HG03571 (cell line): ENCODE results near the gene CDC42EP4.

Experiments used
- ATAC-seq: cut with Tn5 transposase; IDR thresholded peaks from one replicate; pipeline ENCODE4 v1.9.1; 2021; ENCODE audit not compliant: unreplicated experiment

The CDC42EP4 gene, protein sequence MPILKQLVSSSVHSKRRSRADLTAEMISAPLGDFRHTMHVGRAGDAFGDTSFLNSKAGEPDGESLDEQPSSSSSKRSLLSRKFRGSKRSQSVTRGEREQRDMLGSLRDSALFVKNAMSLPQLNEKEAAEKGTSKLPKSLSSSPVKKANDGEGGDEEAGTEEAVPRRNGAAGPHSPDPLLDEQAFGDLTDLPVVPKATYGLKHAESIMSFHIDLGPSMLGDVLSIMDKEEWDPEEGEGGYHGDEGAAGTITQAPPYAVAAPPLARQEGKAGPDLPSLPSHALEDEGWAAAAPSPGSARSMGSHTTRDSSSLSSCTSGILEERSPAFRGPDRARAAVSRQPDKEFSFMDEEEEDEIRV

GRCh38 chr17:73311781-73312641, at the start of gene CDC42EP4:
Gene CDC42EP4 (minus strand): TSS chr17:73312001. CDS start chr17:73286500, 25,501 bp downstream.
- peak; percentile 83 for ATAC-seq

GRCh38 chr17:73360961-73361761, 49.4 kb upstream of the CDC42EP4 start:
- ATAC-seq, result no peak

- ATAC-seq, result no peak
Observed at GRCh38 chr17:73359987-73360410, 48.2 kb upstream of the CDC42EP4 start.

DNA sequence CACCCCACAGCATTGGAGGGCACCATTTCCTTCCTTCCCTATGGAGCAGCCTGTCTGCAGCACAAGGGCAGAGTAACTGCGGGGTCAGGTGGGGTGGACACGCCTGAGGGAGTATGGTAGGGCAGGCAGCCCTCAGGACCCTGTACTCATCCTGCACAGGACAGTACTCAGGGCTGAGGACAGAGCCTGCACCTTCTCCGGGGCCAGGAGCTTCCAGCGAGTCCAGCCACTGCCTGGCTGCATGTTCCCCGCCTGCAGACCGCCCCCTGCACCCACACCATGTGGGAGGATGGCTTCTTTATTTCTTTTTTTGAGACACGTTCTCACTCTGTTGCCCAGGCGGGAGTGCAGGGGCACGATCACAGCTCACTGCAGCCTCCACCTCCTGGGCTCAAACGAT, 47.6 kb upstream of the CDC42EP4 start:
- ATAC-seq, result no peak

DNA sequence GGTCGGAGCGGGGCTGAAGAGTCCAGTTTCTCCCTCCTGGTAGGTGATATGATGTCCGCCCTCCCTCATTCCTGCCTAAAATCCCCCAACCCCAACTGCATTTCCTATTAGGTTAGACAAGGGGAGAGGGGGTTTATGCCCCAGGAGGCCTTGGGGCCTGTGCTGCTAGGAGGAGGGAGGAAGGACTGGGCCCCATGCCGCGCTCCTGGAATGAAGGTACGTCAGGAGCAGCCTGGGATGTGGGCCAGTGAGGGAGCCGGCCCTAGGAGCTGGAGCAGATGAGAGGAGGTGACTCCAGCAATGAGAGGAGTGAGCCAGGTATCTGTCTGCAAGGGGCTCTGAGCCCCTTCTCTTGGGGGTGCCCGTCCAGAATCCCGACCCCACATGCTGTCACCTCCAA, 46.9 kb upstream of the CDC42EP4 start:
- no peak for ATAC-seq

DNA sequence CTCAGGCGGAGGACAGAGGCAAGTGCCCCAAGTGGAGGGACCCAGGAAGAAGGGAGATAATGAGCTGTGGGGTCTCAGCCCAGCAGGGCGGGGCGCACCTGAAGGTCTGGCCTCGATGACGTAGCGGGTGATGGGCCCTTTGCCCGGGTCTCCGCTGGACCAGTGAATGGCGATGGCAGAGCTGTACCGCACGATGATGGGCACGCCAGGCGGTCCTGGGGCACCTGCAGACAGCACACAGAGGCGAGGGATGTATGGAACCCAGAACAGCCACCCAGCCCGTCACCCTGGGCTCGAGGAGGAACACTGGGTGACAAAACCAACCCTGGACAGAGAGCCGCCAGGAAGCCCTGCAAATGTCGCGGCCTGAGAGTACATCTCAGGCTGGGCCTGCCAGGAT, 46.2 kb upstream of the CDC42EP4 start:
- ATAC-seq, result no peak

GRCh38 chr17:73357318-73357717, 45.5 kb upstream of the CDC42EP4 start:
- ATAC-seq, result no peak

DNA sequence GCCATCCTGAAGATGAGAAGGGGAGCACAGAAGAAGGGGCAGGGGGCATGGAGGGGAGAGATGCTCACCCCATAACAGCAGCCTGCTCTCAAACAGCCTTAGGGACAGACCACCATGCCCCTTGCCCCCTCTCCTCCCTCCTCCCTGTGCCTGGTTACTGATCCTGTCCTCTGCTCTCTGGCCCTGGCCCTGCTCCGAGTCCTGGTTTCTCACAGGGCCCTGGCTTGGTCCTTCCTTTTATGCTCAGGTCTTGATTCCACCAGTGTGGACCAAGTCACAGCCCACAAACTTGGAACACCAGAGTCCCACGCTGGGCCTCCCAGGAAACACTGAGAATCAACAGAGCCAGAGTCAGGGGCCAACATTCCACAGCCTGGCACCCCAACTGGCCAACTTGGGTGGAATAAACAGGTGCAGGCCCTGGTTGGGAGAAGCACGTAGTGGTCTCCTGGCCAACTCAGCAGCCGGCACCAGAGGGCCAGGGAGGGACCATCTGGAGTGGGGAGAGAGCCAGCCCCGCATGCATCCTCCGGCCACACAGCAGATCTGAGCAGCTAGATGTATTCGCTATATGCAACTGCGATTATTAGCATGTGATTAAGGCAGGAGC, 44.9 kb upstream of the CDC42EP4 start:
- no peak for ATAC-seq

GRCh38 chr17:73354423-73355284, 42.9 kb upstream of the CDC42EP4 start:
- no peak for ATAC-seq

- ATAC-seq, result no peak
Observed at GRCh38 chr17:73352261-73352660, 40.5 kb upstream of the CDC42EP4 start.

- ATAC-seq, result no peak
Observed at GRCh38 chr17:73351764-73352163, 40.0 kb upstream of the CDC42EP4 start.

DNA sequence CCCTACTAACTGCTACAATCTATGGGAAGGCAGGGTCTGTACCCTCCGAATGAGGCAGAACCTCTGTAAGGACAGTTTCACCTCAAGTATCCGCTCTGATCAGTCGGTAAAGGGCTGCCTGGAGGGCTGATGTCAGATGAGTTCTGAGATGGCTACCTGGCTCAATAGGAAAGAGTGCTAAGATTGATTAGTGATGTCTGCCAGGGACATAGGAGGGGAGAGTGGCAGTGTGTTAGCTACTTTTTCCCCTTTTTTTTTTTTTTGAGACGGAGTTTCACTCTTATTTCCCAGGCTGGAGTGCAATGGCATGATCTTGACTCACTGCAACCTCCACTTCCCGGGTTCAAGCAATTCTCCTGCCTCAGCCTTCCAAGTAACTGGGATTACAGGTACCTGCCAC, 39.1 kb upstream of the CDC42EP4 start:
- ATAC-seq, result no peak

DNA sequence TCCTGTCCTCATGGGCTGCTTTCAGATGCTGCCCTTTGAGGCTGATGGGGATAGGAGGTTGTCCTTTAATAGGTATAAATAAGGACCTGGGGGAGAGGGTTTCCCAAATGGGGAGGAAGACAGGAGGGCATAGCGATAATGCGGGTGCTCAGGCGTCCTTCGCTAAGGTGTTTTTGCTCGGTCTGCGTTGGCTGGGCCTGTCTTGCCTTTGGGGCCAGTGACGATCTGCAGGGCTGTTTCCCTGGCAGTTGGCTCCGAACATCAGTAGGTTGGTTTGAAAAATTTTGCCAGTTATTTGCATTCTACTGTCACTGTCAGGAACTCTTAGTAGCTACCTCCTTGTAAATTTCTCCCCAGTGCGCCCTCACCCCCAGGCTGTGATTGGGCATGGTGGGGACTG, 37.8 kb upstream of the CDC42EP4 start:
- no peak for ATAC-seq

- ATAC-seq, result no peak
Observed at GRCh38 chr17:73349138-73349537, 37.3 kb upstream of the CDC42EP4 start.

DNA sequence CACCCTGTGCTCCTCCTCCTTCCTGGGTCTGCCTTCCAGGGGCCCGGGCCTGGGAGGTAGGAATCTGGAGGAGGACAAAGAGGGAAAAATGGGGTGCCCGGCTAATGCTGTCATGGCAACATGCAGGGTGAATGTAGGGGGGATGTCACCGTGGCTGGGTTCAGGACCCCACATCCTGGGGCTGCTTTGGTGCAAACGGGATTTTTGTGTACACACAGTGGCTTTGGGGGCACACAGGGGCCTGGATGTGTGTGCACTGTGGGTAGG, 37.0 kb upstream of the CDC42EP4 start:
- ATAC-seq, result no peak

GRCh38 chr17:73348018-73348828, 36.4 kb upstream of the CDC42EP4 start:
- no peak for ATAC-seq

- no peak for ATAC-seq
Observed at GRCh38 chr17:73347351-73347750, 35.5 kb upstream of the CDC42EP4 start.

GRCh38 chr17:73346501-73347162, 34.8 kb upstream of the CDC42EP4 start:
- no peak for ATAC-seq
